ENCODE results near the gene OTULIN. TPM values are rescaled to one million over a fixed set of nuclear protein-coding genes. Genes with fewer than 3 reads are reported as not detected.

The OTULIN gene
- polyA plus RNA-seq, 1 of the 3 experiments (the other 2 are of a cell fraction), result 6.6 TPM

DNA sequence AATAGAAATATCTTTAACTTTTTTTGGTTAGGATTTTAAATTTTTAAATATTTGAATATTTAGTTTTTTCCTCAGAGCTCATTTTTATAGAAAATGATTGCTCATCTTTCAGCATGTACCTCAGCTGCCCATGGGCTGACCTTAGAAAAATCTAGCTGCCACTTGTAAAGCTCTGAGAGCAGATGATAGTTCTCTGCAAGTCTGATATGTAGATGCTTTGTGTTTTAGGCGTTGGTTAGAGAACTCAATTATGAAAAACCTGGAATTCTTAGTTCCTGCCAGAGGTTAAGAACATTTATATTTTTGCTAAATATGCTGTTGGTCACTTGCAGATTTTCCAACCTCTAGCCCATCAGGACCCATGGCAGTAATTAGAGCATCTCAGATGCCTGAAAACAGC, 15.1 kb downstream of the OTULIN start:
- WGBS (ENCODE audit: low lambda C conversion rate), result 100% methylated on average over 1 of the region's 1 CpG
- peaks cover 0 to 20% of the 10 kb centered on the region in 2 experiments; a peak in 2 of 4 replicates for H3K4me1 ChIP-seq (ENCODE audit: control insufficient read depth in 1 of 2, insufficient read depth in 2 of 2, low read depth in 1 of 2, low read length in 1 of 2)
- TF ChIP-seq TCF12 (IDR thresholded peaks at IDR 0.05), result no peak
- no peak for TF ChIP-seq GABPA (IDR thresholded peaks at IDR 0.05; ENCODE audit: low read depth)
- no peak for TF ChIP-seq EP300 (IDR thresholded peaks at IDR 0.05; ENCODE audit: borderline replicate concordance in 1 of 2, low read depth in 1 of 2, low read length in 1 of 2)
- no peak for TF ChIP-seq RXRA (IDR thresholded peaks at IDR 0.05; ENCODE audit: borderline replicate concordance, low read depth)
- TF ChIP-seq TAF1 (IDR thresholded peaks at IDR 0.05; ENCODE audit: borderline replicate concordance, low read depth, low read length), result no peak
- TF ChIP-seq MEF2A (IDR thresholded peaks at IDR 0.05; ENCODE audit: borderline replicate concordance, low read depth), result no peak
- TF ChIP-seq FOXM1 (IDR thresholded peaks at IDR 0.05; ENCODE audit: low read depth), result no peak
- TF ChIP-seq, protein P1, sequence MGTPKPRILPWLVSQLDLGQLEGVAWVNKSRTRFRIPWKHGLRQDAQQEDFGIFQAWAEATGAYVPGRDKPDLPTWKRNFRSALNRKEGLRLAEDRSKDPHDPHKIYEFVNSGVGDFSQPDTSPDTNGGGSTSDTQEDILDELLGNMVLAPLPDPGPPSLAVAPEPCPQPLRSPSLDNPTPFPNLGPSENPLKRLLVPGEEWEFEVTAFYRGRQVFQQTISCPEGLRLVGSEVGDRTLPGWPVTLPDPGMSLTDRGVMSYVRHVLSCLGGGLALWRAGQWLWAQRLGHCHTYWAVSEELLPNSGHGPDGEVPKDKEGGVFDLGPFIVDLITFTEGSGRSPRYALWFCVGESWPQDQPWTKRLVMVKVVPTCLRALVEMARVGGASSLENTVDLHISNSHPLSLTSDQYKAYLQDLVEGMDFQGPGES (IDR thresholded peaks at IDR 0.05; ENCODE audit: low read depth, low read length), result no peak
- no peak for TF ChIP-seq POLR2AphosphoS5 (IDR thresholded peaks at IDR 0.05; ENCODE audit: low read depth, low read length)
- TF ChIP-seq, protein P2, sequence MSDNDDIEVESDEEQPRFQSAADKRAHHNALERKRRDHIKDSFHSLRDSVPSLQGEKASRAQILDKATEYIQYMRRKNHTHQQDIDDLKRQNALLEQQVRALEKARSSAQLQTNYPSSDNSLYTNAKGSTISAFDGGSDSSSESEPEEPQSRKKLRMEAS (IDR thresholded peaks at IDR 0.05; ENCODE audit: low read depth), result no peak
- no peak for TF ChIP-seq CHD2 (IDR thresholded peaks at IDR 0.05; ENCODE audit: low read length, partially characterized antibody)
- TF ChIP-seq RFX5 (IDR thresholded peaks at IDR 0.05; ENCODE audit: low read length), result no peak
- no peak overlapping the region for H3K4me2 ChIP-seq
- H2AFZ ChIP-seq (ENCODE audit: low read depth), result no peak overlapping the region
- ChIA-PET POLR2A (no interaction called here), CTCF (interaction anchor here (1.9 kb wide), 1 partner anchor 324 kb away, joined by 8 read pairs; no protein-coding TSS in a partner anchor)
- H3K4me3 ChIP-seq (ENCODE audit: low read depth in 2 of 2, low read length in 1 of 2), result no peak overlapping the region
- H3K79me2 ChIP-seq (ENCODE audit: insufficient read depth), result peaks cover 53% of the 10 kb centered on the region
- peaks cover 17% of the 10 kb centered on the region for H4K20me1 ChIP-seq (ENCODE audit: insufficient read depth)
- no peaks in the 10 kb centered on the region for H3K9me2 ChIP-seq
- no peak overlapping the region for H3K27ac ChIP-seq (ENCODE audit: low read depth in 2 of 2, low read length in 1 of 2)
- H3K27me3 ChIP-seq (ENCODE audit: insufficient read depth), result no peaks in the 10 kb centered on the region
- H3K36me3 ChIP-seq (replicated peaks in 1 of 2; ENCODE audit: control insufficient read depth in 1 of 2, insufficient read depth in 2 of 2, low read length in 1 of 2), result peaks cover 51 to 58% of the 10 kb centered on the region in 2 experiments
- DNase-seq, result no peak
- H3K9ac ChIP-seq, result no peak overlapping the region
- no peaks in the 10 kb centered on the region for H3K9me3 ChIP-seq
- peaks cover 6% of the 10 kb centered on the region for H3F3A ChIP-seq (replicated peaks; ENCODE audit: insufficient read depth)

- Histone ChIP-seq H3K9me3 (no peaks in the 10 kb centered on the region), H3F3A (replicated peaks; ENCODE audit: insufficient read depth) (peaks cover 6% of the 10 kb centered on the region), H2AFZ (ENCODE audit: low read depth) (no peak overlapping the region), H4K20me1 (ENCODE audit: insufficient read depth) (peaks cover 8% of the 10 kb centered on the region), H3K4me3 (ENCODE audit: low read depth in 2 of 2, low read length in 1 of 2) (no peak overlapping the region), H3K9ac (no peak overlapping the region), H3K4me1 (ENCODE audit: control insufficient read depth in 1 of 2, insufficient read depth in 2 of 2, low read depth in 1 of 2, low read length in 1 of 2) (peaks cover 0 to 14% of the 10 kb centered on the region in 2 experiments; a peak in 2 of 4 replicates), H3K4me2 (no peak overlapping the region), H3K27ac (ENCODE audit: low read depth in 2 of 2, low read length in 1 of 2) (no peak overlapping the region; a peak in 1 of 4 replicates), H3K9me2 (no peaks in the 10 kb centered on the region), H3K27me3 (ENCODE audit: insufficient read depth) (no peaks in the 10 kb centered on the region), H3K79me2 (ENCODE audit: insufficient read depth) (peaks cover 37% of the 10 kb centered on the region; the same call in 1 of the 2 replicates), H3K36me3 (replicated peaks in 1 of 2; ENCODE audit: control insufficient read depth in 1 of 2, insufficient read depth in 2 of 2, low read length in 1 of 2) (peaks cover 48 to 56% of the 10 kb centered on the region in 2 experiments)
- WGBS (ENCODE audit: low lambda C conversion rate), result 97% methylated on average over 10 of the region's 10 CpGs
- ChIA-PET POLR2A (no interaction called here), CTCF (interaction anchor here (0.8 to 1.3 kb wide), 3 partner anchors 14 to 322 kb away, joined by 4 read pairs; no protein-coding TSS in a partner anchor)
- no peak for DNase-seq
- TF ChIP-seq, protein P3, sequence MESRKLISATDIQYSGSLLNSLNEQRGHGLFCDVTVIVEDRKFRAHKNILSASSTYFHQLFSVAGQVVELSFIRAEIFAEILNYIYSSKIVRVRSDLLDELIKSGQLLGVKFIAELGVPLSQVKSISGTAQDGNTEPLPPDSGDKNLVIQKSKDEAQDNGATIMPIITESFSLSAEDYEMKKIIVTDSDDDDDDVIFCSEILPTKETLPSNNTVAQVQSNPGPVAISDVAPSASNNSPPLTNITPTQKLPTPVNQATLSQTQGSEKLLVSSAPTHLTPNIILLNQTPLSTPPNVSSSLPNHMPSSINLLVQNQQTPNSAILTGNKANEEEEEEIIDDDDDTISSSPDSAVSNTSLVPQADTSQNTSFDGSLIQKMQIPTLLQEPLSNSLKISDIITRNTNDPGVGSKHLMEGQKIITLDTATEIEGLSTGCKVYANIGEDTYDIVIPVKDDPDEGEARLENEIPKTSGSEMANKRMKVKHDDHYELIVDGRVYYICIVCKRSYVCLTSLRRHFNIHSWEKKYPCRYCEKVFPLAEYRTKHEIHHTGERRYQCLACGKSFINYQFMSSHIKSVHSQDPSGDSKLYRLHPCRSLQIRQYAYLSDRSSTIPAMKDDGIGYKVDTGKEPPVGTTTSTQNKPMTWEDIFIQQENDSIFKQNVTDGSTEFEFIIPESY (IDR thresholded peaks at IDR 0.05; ENCODE audit: borderline replicate concordance, low read depth), result no peak
- TF ChIP-seq MXI1 (IDR thresholded peaks at IDR 0.05; ENCODE audit: low read depth, low read length), result no peak
- no peak for TF ChIP-seq SMC3 (IDR thresholded peaks at IDR 0.05; ENCODE audit: low read depth, low read length)
Observed at GRCh38 chr5:14681236-14681752, 16.8 kb downstream of the OTULIN start.

Measured in SK-N-SH (cell line).